Panc1 (cell line): ENCODE measurements around the gene TMEM40. TPM values are rescaled to one million over a fixed set of nuclear protein-coding genes. Genes with fewer than 3 reads are reported as not detected.

Source experiments
- ATAC-seq: fragments of 200-7000 bp; cut with Tn5 transposase; 2 replicates; pipeline ENCODE4 v1.9.1; 2020; ENCODE audit warnings: mild to moderate bottlenecking, moderate library complexity
- BruUV-seq: library from RNA; stranded (reverse); fragments of 400-500 nt; replicated peaks from 2 replicates; lab custom pipeline; 2021; lab: Mats Ljungman, UMichigan
- CTCF ChIA-PET: fragments of 300-600 bp; sonication (Branson Sonifier 250); formaldehyde crosslinking; loops from one replicate; lab custom pipeline; 2022; ENCODE audit warnings: antibody characterized with exemption; lab: Charles Lee
- POLR2A ChIA-PET: fragments of 300-600 bp; sonication (Branson Sonifier 250); formaldehyde crosslinking; loops from one replicate; lab custom pipeline; 2022; ENCODE audit warnings: antibody characterized with exemption; lab: Charles Lee
- DNase-seq: peaks from one replicate; pipeline ENCODE4 v3.0.0-alpha.2; 2010; ENCODE audit warnings: low read depth, low spot score
- H3K27ac ChIP-seq: 2 replicates; pipeline ENCODE4 v1.5.1; 2011; ENCODE audit warnings: mild to moderate bottlenecking, low read length, inconsistent platforms
- H3K27me3 ChIP-seq: fragments of 200-500 bp; sonication (Bioruptor generic); 2 replicates; pipeline ENCODE4 v1.6.0; 2014; ENCODE audit warnings: low read length, inconsistent platforms; ENCODE audit not compliant: control insufficient read depth, insufficient read depth
- H3K36me3 ChIP-seq: fragments of 200-500 bp; sonication (Bioruptor generic); 2 replicates; pipeline ENCODE4 v1.5.1; 2014; ENCODE audit warnings: inconsistent platforms, mild to moderate bottlenecking, low read length, moderate library complexity; ENCODE audit not compliant: control insufficient read depth, insufficient read depth
- H3K4me1 ChIP-seq: 2 replicates; pipeline ENCODE4 v1.5.1; 2011; ENCODE audit warnings: inconsistent platforms, mild to moderate bottlenecking, low read length, moderate library complexity; ENCODE audit not compliant: control insufficient read depth, insufficient read depth
- H3K4me3 ChIP-seq, 2 experiments: 2 replicates each; pipeline ENCODE4 v1.5.1; 2011 to 2012; ENCODE audit warnings: low read depth in 2 of 2, low read length in 2 of 2, mild to moderate bottlenecking in 2 of 2, inconsistent platforms in 1 of 2, moderate library complexity in 1 of 2
- H3K9me3 ChIP-seq: fragments of 200-500 bp; sonication (Bioruptor generic); 2 replicates; pipeline ENCODE4 v1.5.1; 2014; ENCODE audit warnings: low read depth, mild to moderate bottlenecking, inconsistent platforms, low read length, moderate library complexity; ENCODE audit not compliant: control insufficient read depth, insufficient read depth
- CTCF ChIP-seq: fragments of 450-650 bp; IDR thresholded peaks from 2 replicates; pipeline ENCODE4 v1.5.1; 2017; ENCODE audit warnings: mild to moderate bottlenecking
- POLR2AphosphoS5 ChIP-seq: IDR thresholded peaks from 2 replicates; pipeline ENCODE4 v1.6.1; 2012; ENCODE audit warnings: mild to moderate bottlenecking, low read depth, low read length, moderate library complexity
- SIN3A ChIP-seq: IDR thresholded peaks from 2 replicates; pipeline ENCODE4 v1.6.1; 2012; ENCODE audit warnings: low read depth, mild to moderate bottlenecking, low read length, moderate library complexity, borderline replicate concordance; ENCODE audit not compliant: insufficient read depth
- TCF7L2 ChIP-seq: IDR thresholded peaks from 2 replicates; pipeline ENCODE4 v1.6.1; 2011; ENCODE audit warnings: mild to moderate bottlenecking, low read depth, low read length, inconsistent platforms
- in situ Hi-C: cut with HindIII; loops from 2 replicates; pipeline ENCODE4 v1.10.0; 2016; ENCODE audit warnings: low sequenced_read_pairs, low pct_unique_long_range_greater_than_20kb
- intact Hi-C: fragments of 100-400 bp; cut with micrococcal nuclease; formaldehyde crosslinking; loops from one replicate; pipeline ENCODE4 v1.10.0; 2022; ENCODE audit not compliant: unreplicated experiment
- total RNA-seq: library from RNA; stranded (reverse); gene quantifications from one replicate; pipeline ENCODE4 v1.2.1, GENCODE V29; 2021; ENCODE audit not compliant: unreplicated experiment
- TF ChIP-seq, protein P1 (sequence below), 2 experiments: IDR thresholded peaks; 2 replicates each; pipeline ENCODE4 v1.6.1; 2011 to 2012; ENCODE audit warnings: low read depth in 2 of 2, control low read depth in 1 of 2, low read length in 1 of 2, mild to moderate bottlenecking in 1 of 2, moderate library complexity in 1 of 2; ENCODE audit not compliant: insufficient read depth in 1 of 2

The TMEM40 gene
- total RNA-seq, 1 experiment from 2014 or later: 1.3 TPM

- Histone ChIP-seq H3K36me3 (no peaks in the 10 kb centered on the region), H3K4me3 (no peak overlapping the region), H3K9me3 (no peaks in the 10 kb centered on the region), H3K27me3 (no peaks in the 10 kb centered on the region), H3K4me1 (no peaks in the 10 kb centered on the region), H3K27ac (no peak overlapping the region)
- in situ Hi-C loops: no loop called here
- no TSS peak for BruUV-seq
- DNase-seq: no peak
- ChIA-PET CTCF (interaction anchor here (1.0 kb wide), 1 partner anchor 10 kb away, joined by 4 read pairs; no protein-coding TSS in a partner anchor), POLR2A (no interaction called here)
- no peak for ATAC-seq
- intact Hi-C loops: no loop called here
- TF ChIP-seq, protein P1, sequence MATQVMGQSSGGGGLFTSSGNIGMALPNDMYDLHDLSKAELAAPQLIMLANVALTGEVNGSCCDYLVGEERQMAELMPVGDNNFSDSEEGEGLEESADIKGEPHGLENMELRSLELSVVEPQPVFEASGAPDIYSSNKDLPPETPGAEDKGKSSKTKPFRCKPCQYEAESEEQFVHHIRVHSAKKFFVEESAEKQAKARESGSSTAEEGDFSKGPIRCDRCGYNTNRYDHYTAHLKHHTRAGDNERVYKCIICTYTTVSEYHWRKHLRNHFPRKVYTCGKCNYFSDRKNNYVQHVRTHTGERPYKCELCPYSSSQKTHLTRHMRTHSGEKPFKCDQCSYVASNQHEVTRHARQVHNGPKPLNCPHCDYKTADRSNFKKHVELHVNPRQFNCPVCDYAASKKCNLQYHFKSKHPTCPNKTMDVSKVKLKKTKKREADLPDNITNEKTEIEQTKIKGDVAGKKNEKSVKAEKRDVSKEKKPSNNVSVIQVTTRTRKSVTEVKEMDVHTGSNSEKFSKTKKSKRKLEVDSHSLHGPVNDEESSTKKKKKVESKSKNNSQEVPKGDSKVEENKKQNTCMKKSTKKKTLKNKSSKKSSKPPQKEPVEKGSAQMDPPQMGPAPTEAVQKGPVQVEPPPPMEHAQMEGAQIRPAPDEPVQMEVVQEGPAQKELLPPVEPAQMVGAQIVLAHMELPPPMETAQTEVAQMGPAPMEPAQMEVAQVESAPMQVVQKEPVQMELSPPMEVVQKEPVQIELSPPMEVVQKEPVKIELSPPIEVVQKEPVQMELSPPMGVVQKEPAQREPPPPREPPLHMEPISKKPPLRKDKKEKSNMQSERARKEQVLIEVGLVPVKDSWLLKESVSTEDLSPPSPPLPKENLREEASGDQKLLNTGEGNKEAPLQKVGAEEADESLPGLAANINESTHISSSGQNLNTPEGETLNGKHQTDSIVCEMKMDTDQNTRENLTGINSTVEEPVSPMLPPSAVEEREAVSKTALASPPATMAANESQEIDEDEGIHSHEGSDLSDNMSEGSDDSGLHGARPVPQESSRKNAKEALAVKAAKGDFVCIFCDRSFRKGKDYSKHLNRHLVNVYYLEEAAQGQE (IDR thresholded peaks at IDR 0.05; ENCODE audit: insufficient read depth in 1 of 2, low read depth in 2 of 2, low read length in 1 of 2): no peak
- TF ChIP-seq CTCF (no peak), POLR2AphosphoS5 (no peak), SIN3A (no peak), TCF7L2 (no peak)
Measured at GRCh38 chr3:12773710-12774086, 14.6 kb upstream of the TMEM40 start.

GRCh38 chr3:12773030-12773709, 14.1 kb upstream of the TMEM40 start:
- Histone ChIP-seq H3K4me1 (no peaks in the 10 kb centered on the region), H3K27ac (no peak overlapping the region), H3K36me3 (no peaks in the 10 kb centered on the region), H3K4me3 (no peak overlapping the region), H3K27me3 (no peaks in the 10 kb centered on the region), H3K9me3 (no peaks in the 10 kb centered on the region)
- CTCF ChIA-PET: no interaction called here
- TF ChIP-seq CTCF: no peak
- no peak for TF ChIP-seq POLR2AphosphoS5
- no peak for TF ChIP-seq TCF7L2
- TF ChIP-seq SIN3A: no peak
- TF ChIP-seq, protein P1 (IDR thresholded peaks at IDR 0.05; ENCODE audit: insufficient read depth in 1 of 2, low read depth in 2 of 2, low read length in 1 of 2): no peak
- DNase-seq: no peak
- POLR2A ChIA-PET: no interaction called here
- ATAC-seq: no peak
- no TSS peak for BruUV-seq
- in situ Hi-C loops (no loop called here), intact Hi-C loops (no loop called here)
